Stimulated activated CD8-positive, alpha-beta memory T cell treated with anti-CD3 and anti-CD28 coated beads, Interleukin-7, amount 100 ng/mL, for 4 hours (primary cell): ENCODE data around the gene HCN2.

Source experiments
- DNase-seq, 2 donors: peaks; one replicate each; pipeline ENCODE4 v3.0.0-alpha.2; 2020; ENCODE audit warnings: low read depth in 2 of 2

HCN2 gene

GRCh38 chr19:571566-571974 is 18.1 kb upstream of the HCN2 start:
- DNase-seq: no peak

- DNase-seq: peak; percentile 97 to 99
Measured at GRCh38 chr19:572140-572742, 17.4 kb upstream of the HCN2 start, which contains the start of gene BSG. Gene BSG, plus strand, starts transcription at chr19:572596. Its CDS starts 39 bp downstream, at chr19:572635.

- no peak for DNase-seq
Measured at GRCh38 chr19:572743-573518, 16.8 kb upstream of the HCN2 start.

GRCh38 chr19:573519-573825 is 16.2 kb upstream of the HCN2 start:
- no peak for DNase-seq

- DNase-seq: no peak
Measured at GRCh38 chr19:574658-575526, 14.8 kb upstream of the HCN2 start.

- no peak for DNase-seq
Measured at GRCh38 chr19:575527-576506, 13.9 kb upstream of the HCN2 start.

GRCh38 chr19:576768-577438 is 12.8 kb upstream of the HCN2 start:
- DNase-seq: no peak

- DNase-seq: no peak
Measured at GRCh38 chr19:577439-578392, 12.0 kb upstream of the HCN2 start.

- DNase-seq: no peak
Measured at GRCh38 chr19:579111-579841, 10.4 kb upstream of the HCN2 start.

GRCh38 chr19:579842-580155 is 9.9 kb upstream of the HCN2 start:
- no peak for DNase-seq

- DNase-seq: no peak
Measured at GRCh38 chr19:580274-580835, 9.3 kb upstream of the HCN2 start.

GRCh38 chr19:581399-582111 is 8.1 kb upstream of the HCN2 start:
- no peak for DNase-seq

- DNase-seq: no peak
Measured at GRCh38 chr19:582497-583197, 7.0 kb upstream of the HCN2 start.

GRCh38 chr19:583198-583967 is 6.3 kb upstream of the HCN2 start:
- DNase-seq: no peak

- no peak for DNase-seq
Measured at GRCh38 chr19:583968-584239, 5.8 kb upstream of the HCN2 start.

GRCh38 chr19:584240-585001 is 5.3 kb upstream of the HCN2 start:
- DNase-seq: peak in 1 of 2 donors; percentile 50
